DOHH2 (cell line): Measurements from ENCODE around the gene UBR3.

Source experiments
- H3F3A ChIP-seq: fragments of 200-600 bp; sonication (generic), shearing (Covaris generic); 2 replicates; pipeline ENCODE4 v1.6.0; 2016; ENCODE audit warnings: antibody characterized with exemption, mild to moderate bottlenecking; ENCODE audit not compliant: control insufficient read depth, insufficient read depth
- H3K27ac ChIP-seq: fragments of 200-600 bp; sonication (generic); 2 replicates; pipeline ENCODE4 v1.5.1; 2014; ENCODE audit warnings: low read depth, mild to moderate bottlenecking, low read length, moderate library complexity
- H3K27me3 ChIP-seq: fragments of 200-600 bp; sonication (generic); 2 replicates; pipeline ENCODE4 v1.6.1; 2014; ENCODE audit warnings: mild to moderate bottlenecking, low read length, mixed read lengths; ENCODE audit not compliant: control insufficient read depth
- H3K36me3 ChIP-seq: fragments of 200-600 bp; sonication (generic); 2 replicates; pipeline ENCODE4 v1.6.1; 2014; ENCODE audit warnings: mild to moderate bottlenecking, low read length, moderate library complexity, mixed read lengths; ENCODE audit not compliant: control insufficient read depth
- H3K4me1 ChIP-seq: fragments of 200-600 bp; sonication (generic); 2 replicates; pipeline ENCODE4 v1.6.1; 2014; ENCODE audit warnings: mild to moderate bottlenecking, low read length, mixed read lengths; ENCODE audit not compliant: control insufficient read depth
- H3K4me2 ChIP-seq: fragments of 200-600 bp; sonication (generic); 2 replicates; pipeline ENCODE4 v1.6.0; 2014; ENCODE audit warnings: mild to moderate bottlenecking, low read length, moderate library complexity
- H3K4me3 ChIP-seq: fragments of 200-600 bp; sonication (generic); 2 replicates; pipeline ENCODE4 v1.5.1; 2014; ENCODE audit warnings: mild to moderate bottlenecking, low read length, mixed read lengths
- H3K79me2 ChIP-seq: fragments of 200-600 bp; sonication (generic); 2 replicates; pipeline ENCODE4 v1.6.1; 2014; ENCODE audit warnings: mild to moderate bottlenecking, low read length, mixed read lengths; ENCODE audit not compliant: control insufficient read depth
- H3K9me2 ChIP-seq: fragments of 200-600 bp; sonication (generic); replicated peaks from 2 replicates; pipeline ENCODE4 v1.6.1; 2014; ENCODE audit warnings: mild to moderate bottlenecking, low read length, mixed read lengths; ENCODE audit not compliant: control insufficient read depth
- H3K9me3 ChIP-seq: fragments of 200-600 bp; sonication (generic); 2 replicates; pipeline ENCODE4 v1.6.1; 2014; ENCODE audit warnings: antibody characterized with exemption, low read length, mixed read lengths; ENCODE audit not compliant: control insufficient read depth, insufficient read depth
- H4K20me1 ChIP-seq: fragments of 200-600 bp; sonication (generic); 2 replicates; pipeline ENCODE4 v1.6.0; 2014; ENCODE audit warnings: low read depth, mild to moderate bottlenecking, antibody characterized with exemption, low read length, moderate library complexity; ENCODE audit not compliant: control insufficient read depth, insufficient read depth
- EZH2phosphoT487 ChIP-seq: fragments of 200-600 bp; sonication (generic); IDR thresholded peaks from 2 replicates; pipeline ENCODE4 v1.6.1; 2017; ENCODE audit warnings: borderline replicate concordance, mild to moderate bottlenecking, antibody characterized with exemption, low read length, moderate library complexity, mixed read lengths
- TF ChIP-seq, protein P1 (sequence below): fragments of 200-600 bp; sonication (generic); IDR thresholded peaks from one replicate; pipeline ENCODE4 v1.5.1; 2014; ENCODE audit warnings: antibody characterized with exemption, mild to moderate bottlenecking, low read depth, low read length; ENCODE audit not compliant: poor library complexity, severe bottlenecking

Gene UBR3

GRCh38 chr2:169900686-169901085, 73.4 kb downstream of the UBR3 start:
- Histone ChIP-seq H3F3A (no peaks in the 10 kb centered on the region; the same call in 1 of the 2 replicates), H4K20me1 (no peaks in the 10 kb centered on the region)
- TF ChIP-seq EZH2phosphoT487: no peak

DNA sequence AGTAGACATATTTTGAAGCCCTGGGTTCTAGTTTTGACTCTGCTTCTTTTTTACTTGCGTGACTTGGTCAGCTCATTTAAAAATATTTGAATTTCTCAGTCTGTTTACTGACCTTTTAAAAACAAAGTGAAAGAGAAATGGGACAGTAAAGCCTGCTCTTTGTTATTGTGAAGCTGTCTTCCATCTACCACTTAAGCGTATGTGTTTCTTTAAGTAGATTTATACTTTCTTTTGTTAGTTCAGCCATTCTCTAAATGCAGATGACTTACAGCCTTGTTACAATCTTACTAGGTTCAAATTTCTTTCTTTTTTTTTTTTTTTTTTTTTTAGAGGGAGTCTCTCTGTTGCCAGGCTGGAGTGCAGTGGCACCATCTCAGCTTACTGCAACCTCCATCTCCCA, 79.5 kb downstream of the UBR3 start:
- TF ChIP-seq, protein P1, sequence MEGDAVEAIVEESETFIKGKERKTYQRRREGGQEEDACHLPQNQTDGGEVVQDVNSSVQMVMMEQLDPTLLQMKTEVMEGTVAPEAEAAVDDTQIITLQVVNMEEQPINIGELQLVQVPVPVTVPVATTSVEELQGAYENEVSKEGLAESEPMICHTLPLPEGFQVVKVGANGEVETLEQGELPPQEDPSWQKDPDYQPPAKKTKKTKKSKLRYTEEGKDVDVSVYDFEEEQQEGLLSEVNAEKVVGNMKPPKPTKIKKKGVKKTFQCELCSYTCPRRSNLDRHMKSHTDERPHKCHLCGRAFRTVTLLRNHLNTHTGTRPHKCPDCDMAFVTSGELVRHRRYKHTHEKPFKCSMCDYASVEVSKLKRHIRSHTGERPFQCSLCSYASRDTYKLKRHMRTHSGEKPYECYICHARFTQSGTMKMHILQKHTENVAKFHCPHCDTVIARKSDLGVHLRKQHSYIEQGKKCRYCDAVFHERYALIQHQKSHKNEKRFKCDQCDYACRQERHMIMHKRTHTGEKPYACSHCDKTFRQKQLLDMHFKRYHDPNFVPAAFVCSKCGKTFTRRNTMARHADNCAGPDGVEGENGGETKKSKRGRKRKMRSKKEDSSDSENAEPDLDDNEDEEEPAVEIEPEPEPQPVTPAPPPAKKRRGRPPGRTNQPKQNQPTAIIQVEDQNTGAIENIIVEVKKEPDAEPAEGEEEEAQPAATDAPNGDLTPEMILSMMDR: no peak
- no peak for TF ChIP-seq EZH2phosphoT487
- no peaks in the 10 kb centered on the region for H3K36me3 ChIP-seq
- H3F3A ChIP-seq: no peaks in the 10 kb centered on the region
- H3K27ac ChIP-seq: no peak overlapping the region
- H3K27me3 ChIP-seq: no peaks in the 10 kb centered on the region
- H3K4me1 ChIP-seq: no peaks in the 10 kb centered on the region
- no peak overlapping the region for H3K4me3 ChIP-seq
- no peaks in the 10 kb centered on the region for H4K20me1 ChIP-seq
- no peaks in the 10 kb centered on the region for H3K9me3 ChIP-seq
- H3K4me2 ChIP-seq: no peak overlapping the region
- H3K79me2 ChIP-seq: no peaks in the 10 kb centered on the region
- H3K9me2 ChIP-seq: no peaks in the 10 kb centered on the region

More at GRCh38 chr2:169900686-169901085, 73.4 kb downstream of the UBR3 start:
- Histone ChIP-seq H3K9me2 (no peaks in the 10 kb centered on the region), H3K4me1 (no peaks in the 10 kb centered on the region), H3K4me2 (no peak overlapping the region), H3K9me3 (no peaks in the 10 kb centered on the region), H3K79me2 (no peaks in the 10 kb centered on the region), H3K27ac (no peak overlapping the region), H3K4me3 (no peak overlapping the region), H3K36me3 (0 out of 2 replicates have a peak, but pooled peaks cover 1% of the 10 kb centered on the region), H3K27me3 (no peaks in the 10 kb centered on the region)

GRCh38 chr2:169909376-169909775, 82.1 kb downstream of the UBR3 start:
- no peaks in the 10 kb centered on the region for H3K27me3 ChIP-seq
- H3K9me2 ChIP-seq: no peaks in the 10 kb centered on the region
- H3K27ac ChIP-seq: no peak overlapping the region
- no peak overlapping the region for H3K4me3 ChIP-seq
- H3K36me3 ChIP-seq: peaks cover 3% of the 10 kb centered on the region; the same call in 1 of the 2 replicates
- no peak overlapping the region for H3K4me2 ChIP-seq
- no peaks in the 10 kb centered on the region for H3K79me2 ChIP-seq
- no peaks in the 10 kb centered on the region for H3F3A ChIP-seq
- no peaks in the 10 kb centered on the region for H4K20me1 ChIP-seq
- no peaks in the 10 kb centered on the region for H3K9me3 ChIP-seq
- TF ChIP-seq, protein P1: no peak
- TF ChIP-seq EZH2phosphoT487: no peak
- H3K4me1 ChIP-seq: no peaks in the 10 kb centered on the region

GRCh38 chr2:169910109-169910799, 83.0 kb downstream of the UBR3 start:
- H3K36me3 ChIP-seq: peaks cover 5% of the 10 kb centered on the region; the same call in 1 of the 2 replicates
- no peaks in the 10 kb centered on the region for H3K9me3 ChIP-seq
- H3K4me2 ChIP-seq: no peak overlapping the region
- H4K20me1 ChIP-seq: no peaks in the 10 kb centered on the region
- no peak overlapping the region for H3K4me3 ChIP-seq
- no peaks in the 10 kb centered on the region for H3K9me2 ChIP-seq
- H3K79me2 ChIP-seq: no peaks in the 10 kb centered on the region
- H3K27ac ChIP-seq: no peak overlapping the region
- H3K4me1 ChIP-seq: no peaks in the 10 kb centered on the region
- TF ChIP-seq EZH2phosphoT487: no peak
- TF ChIP-seq, protein P1: no peak
- no peaks in the 10 kb centered on the region for H3F3A ChIP-seq
- no peaks in the 10 kb centered on the region for H3K27me3 ChIP-seq
